Stimulated activated CD8-positive, alpha-beta memory T cell treated with anti-CD3 and anti-CD28 coated beads, Interleukin-15, amount 100 ng/mL, for 48 hours (primary cell): Measurements from ENCODE around the gene RLN1.
"Not testable (repeated sequence)": the region's sequence is repeated elsewhere in the genome, so short reads cannot be mapped to it uniquely, and the experiment has no call there.

ENCODE experiments used
- DNase-seq, 2 donors: peaks; one replicate each; pipeline ENCODE4 v3.0.0-alpha.2; 2020; ENCODE audit warnings: low read depth in 2 of 2

Gene RLN1

DNA sequence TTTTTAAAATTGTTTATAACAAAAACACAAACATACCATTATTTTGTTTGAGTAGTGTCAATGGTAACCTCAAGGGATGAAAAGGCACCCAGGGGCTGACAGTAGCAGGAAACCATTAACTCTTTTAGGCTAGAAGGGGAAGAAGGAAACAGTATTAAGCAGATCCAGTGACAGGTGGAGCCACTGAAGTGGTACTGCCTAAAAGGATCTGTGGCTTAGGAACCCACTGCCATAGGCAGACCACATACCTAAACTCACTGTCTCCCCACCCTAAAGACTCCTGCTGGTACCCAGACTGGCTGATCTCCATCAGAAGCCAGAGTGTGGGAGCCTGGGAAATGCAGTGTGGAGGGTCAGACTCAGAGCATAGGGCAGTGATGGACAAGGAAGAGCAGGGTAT is 13.5 kb downstream of the RLN1 start:
- DNase-seq: no peak

- DNase-seq: not testable (repeated sequence)
Measured at GRCh38 chr9:5321601-5322000, 18.1 kb downstream of the RLN1 start.

GRCh38 chr9:5321058-5321457 is 18.6 kb downstream of the RLN1 start:
- no peak for DNase-seq

GRCh38 chr9:5316406-5316805 is 23.3 kb downstream of the RLN1 start:
- DNase-seq: not testable (repeated sequence)

- DNase-seq: no peak
Measured at GRCh38 chr9:5315187-5315923, 24.3 kb downstream of the RLN1 start.

- DNase-seq: no peak
Measured at GRCh38 chr9:5310851-5311250, 28.8 kb downstream of the RLN1 start.

DNA sequence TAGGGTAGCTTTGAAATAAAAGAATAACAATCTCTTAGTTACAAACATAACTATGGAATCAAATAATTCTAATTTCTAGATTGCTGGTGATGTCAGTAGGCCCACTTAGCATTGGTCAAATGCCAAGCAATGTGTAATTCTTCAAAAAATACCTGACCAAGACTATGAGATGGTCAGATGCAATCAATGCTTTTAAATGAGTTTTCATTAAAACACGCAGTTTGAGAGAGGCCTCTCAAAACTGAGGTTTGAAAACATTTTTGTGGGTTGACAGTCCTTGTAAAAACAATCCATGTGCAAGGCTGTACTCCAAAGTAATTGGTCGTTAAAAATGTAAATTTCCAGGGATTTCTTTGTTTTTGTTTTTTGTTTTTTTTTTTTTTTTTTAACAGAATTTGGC is 33.9 kb downstream of the RLN1 start:
- no peak for DNase-seq

DNA sequence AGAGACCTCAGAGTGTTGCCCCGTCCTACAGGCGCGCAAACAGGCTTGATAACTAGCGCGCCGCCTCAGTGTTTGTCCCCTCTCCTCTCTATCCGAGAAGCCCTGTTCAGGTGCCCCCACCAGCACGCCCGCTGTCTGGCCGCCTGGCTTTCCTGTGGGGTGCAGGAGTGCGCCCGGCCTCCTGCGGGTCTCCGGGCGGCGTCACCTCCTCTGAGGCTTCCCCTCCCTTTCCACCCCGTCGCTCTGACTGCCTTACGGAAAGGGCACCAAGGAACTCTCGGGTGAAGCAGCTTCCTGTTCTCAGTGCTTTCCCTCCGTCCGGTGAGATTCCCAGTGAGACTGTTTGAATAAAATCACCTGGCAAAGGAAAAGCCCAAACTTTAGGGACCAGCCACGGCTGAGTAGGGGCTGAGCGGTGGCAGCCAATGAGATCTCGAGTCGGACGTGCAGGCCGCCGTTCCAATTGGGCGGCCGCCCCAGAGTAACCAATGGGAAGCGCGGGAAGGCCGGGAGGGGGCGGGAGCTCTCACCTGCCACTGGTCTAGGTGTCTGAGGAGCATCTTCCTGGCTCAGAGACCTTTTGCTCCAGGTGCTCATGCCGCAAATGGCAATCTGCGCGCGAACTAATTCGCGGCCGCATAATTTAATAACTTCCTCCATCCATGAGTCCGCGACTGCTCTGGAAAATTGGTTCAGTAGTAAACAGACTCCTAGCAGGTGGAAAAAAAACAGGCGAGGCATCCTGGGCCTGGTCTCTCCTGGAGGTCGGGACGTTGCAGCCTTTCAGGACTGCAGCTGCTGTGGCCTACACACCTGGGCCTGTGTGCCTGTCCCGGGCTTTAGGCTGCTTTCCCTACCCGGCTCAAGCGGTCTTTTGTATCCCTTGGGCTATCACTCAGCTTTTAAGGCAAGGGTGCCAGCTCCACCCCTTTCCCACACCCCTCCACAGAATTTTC is 35.6 kb downstream of the RLN1 start, which contains the start of gene RLN2:
Gene RLN2, minus strand, starts transcription at position 877 of the 956 bp plus-strand sequence. Its CDS starts 136 bp downstream, at position 741.
- DNase-seq: not testable (repeated sequence)

- DNase-seq: no peak
Measured at GRCh38 chr9:5301544-5301943, 38.1 kb downstream of the RLN1 start.

- DNase-seq: no peak
Measured at GRCh38 chr9:5292141-5292540, 47.5 kb downstream of the RLN1 start.

GRCh38 chr9:5288591-5288990 is 51.1 kb downstream of the RLN1 start:
- no peak for DNase-seq

GRCh38 chr9:5286262-5286661 is 53.4 kb downstream of the RLN1 start:
- DNase-seq: no peak
